Upper lobe of left lung (tissue), 4 donors: ENCODE results near the gene TDRD12.
"Not testable (repeated sequence)": the region's sequence is repeated elsewhere in the genome, so short reads cannot be mapped to it uniquely, and the experiment has no call there.

Experiments used
- POLR2A ChIP-seq, 4 donors: fragments of 450-650 bp; IDR thresholded peaks; one replicate each; pipeline ENCODE4 v1.5.1; 2016 to 2017; ENCODE audit warnings: antibody characterized with exemption in 4 of 4, mild to moderate bottlenecking in 2 of 4
- POLR2AphosphoS5 ChIP-seq, 2 donors: sonication (generic); formaldehyde crosslinking; IDR thresholded peaks; one replicate each; pipeline ENCODE4 v1.5.1; 2017; ENCODE audit warnings: antibody characterized with exemption in 2 of 2
- TF ChIP-seq, protein P1 (sequence below), 6 experiments: fragments of 450-650 bp in 4 of 6; fragments of 200-600 bp in 2 of 6; sonication (generic) in 2 of 6; IDR thresholded peaks; one replicate each; pipeline ENCODE4 v1.5.1; 2016 to 2019; ENCODE audit warnings: antibody characterized with exemption in 6 of 6

DNA sequence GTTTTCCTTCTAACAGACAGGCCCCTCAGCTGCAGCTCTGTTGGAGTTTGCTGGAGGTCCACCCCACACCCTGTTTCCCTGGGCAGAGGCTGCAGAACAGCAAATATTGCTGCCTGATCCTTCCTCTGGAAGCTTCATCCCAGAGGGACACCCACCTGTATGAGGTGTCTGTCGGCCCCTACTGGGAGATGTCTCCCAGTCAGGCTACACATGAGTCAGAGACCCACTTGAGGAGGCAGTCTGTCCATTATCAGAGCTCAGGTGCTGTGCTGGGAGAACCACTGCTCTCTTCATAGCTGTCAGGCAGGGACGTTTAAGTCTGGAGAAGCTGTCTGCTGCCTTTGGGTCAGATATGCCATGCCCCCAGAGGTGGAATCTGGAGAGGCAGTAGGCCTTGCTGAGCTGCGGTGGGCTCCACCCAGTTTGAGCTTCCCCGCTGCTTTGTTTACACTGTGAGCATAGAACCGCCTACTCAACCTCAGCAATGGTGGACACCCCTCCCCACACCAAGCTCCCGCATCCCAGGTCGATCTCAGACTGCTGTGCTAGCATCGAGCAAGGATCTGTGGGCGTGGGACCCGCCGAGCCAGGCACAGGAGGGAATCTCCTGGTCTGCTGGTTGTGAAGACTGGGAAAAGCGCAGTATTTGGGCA lies 67.7 kb downstream of the TDRD12 start:
- not testable (repeated sequence) for TF ChIP-seq POLR2AphosphoS5, POLR2A (IDR thresholded peaks at IDR 0.05)
- TF ChIP-seq, protein P1, sequence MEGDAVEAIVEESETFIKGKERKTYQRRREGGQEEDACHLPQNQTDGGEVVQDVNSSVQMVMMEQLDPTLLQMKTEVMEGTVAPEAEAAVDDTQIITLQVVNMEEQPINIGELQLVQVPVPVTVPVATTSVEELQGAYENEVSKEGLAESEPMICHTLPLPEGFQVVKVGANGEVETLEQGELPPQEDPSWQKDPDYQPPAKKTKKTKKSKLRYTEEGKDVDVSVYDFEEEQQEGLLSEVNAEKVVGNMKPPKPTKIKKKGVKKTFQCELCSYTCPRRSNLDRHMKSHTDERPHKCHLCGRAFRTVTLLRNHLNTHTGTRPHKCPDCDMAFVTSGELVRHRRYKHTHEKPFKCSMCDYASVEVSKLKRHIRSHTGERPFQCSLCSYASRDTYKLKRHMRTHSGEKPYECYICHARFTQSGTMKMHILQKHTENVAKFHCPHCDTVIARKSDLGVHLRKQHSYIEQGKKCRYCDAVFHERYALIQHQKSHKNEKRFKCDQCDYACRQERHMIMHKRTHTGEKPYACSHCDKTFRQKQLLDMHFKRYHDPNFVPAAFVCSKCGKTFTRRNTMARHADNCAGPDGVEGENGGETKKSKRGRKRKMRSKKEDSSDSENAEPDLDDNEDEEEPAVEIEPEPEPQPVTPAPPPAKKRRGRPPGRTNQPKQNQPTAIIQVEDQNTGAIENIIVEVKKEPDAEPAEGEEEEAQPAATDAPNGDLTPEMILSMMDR (IDR thresholded peaks at IDR 0.05) = not testable (repeated sequence)
